A549 treated with GW870086 at 1 μM for 4 hours (cell line): ENCODE results near the gene WIPF2. TPM values are rescaled to one million over a fixed set of nuclear protein-coding genes. Genes with fewer than 3 reads are reported as not detected.

ENCODE experiments used
- total RNA-seq: library from RNA; stranded (reverse); fragments of 200-300 nt; extraction: Qiagen RNA extraction; gene quantifications from 5 replicates; pipeline ENCODE4 v1.2.3, GENCODE V29; 2022; ENCODE audit warnings: low read depth

Gene WIPF2
- total RNA-seq: 18.7 to 22.2 TPM (median 20.2 TPM) in 5 replicates

GRCh38 chr17:40218740-40219593 is at the start of gene WIPF2:
WIPF2 (plus strand) TSS chr17:40219304; CDS start chr17:40256460, 37,156 bp downstream.

GRCh38 chr17:40177275-40177874 is 41.7 kb upstream of the WIPF2 start, which contains the start of gene RAPGEFL1:
RAPGEFL1 (plus strand) TSS chr17:40177470; CDS start chr17:40177862, 392 bp downstream.

GRCh38 chr17:40287494-40288369 is 68.6 kb downstream of the WIPF2 start, which contains the start of gene CDC6:
CDC6 (plus strand) TSS chr17:40287879; CDS start chr17:40289421, 1,542 bp downstream.

GRCh38 chr17:40309031-40309948 is 90.2 kb downstream of the WIPF2 start, which contains the start of gene RARA:
RARA (plus strand) TSS chr17:40309180; CDS start chr17:40331219, 22,039 bp downstream.

Other genes starting within 250 kb of the WIPF2 start
- gene PSMD3, start 238.5 kb upstream of the WIPF2 start, total RNA-seq: 150 to 178 TPM (median 172 TPM) in 5 replicates
- gene CSF3, start 203.9 kb upstream of the WIPF2 start, total RNA-seq: 0.16 to 0.69 TPM (median 0.48 TPM) in 5 replicates
- gene MED24, start 164.9 kb upstream of the WIPF2 start, total RNA-seq: 45.6 to 57.3 TPM (median 54.6 TPM) in 5 replicates
- gene THRA, start 156.3 kb upstream of the WIPF2 start, total RNA-seq: 17.8 to 25.3 TPM (median 23.9 TPM) in 5 replicates
- gene NR1D1, start 118.7 kb upstream of the WIPF2 start, total RNA-seq: 8.6 to 11.3 TPM (median 10.7 TPM) in 5 replicates
- gene MSL1, start 97.3 kb upstream of the WIPF2 start, total RNA-seq: 53.1 to 64.7 TPM (median 63.2 TPM) in 5 replicates
- gene CASC3, start 78.8 kb upstream of the WIPF2 start, total RNA-seq: 42.3 to 46.0 TPM (median 44.3 TPM) in 5 replicates
- gene RAPGEFL1, start 41.8 kb upstream of the WIPF2 start, total RNA-seq: 2.4 to 3.4 TPM (median 2.7 TPM) in 5 replicates
- 50.0 to 54.4 TPM (median 52.5 TPM) in 5 replicates for gene CDC6, start 68.6 kb downstream of the WIPF2 start, total RNA-seq
- gene RARA, start 89.9 kb downstream of the WIPF2 start, total RNA-seq: 37.5 to 48.7 TPM (median 40.9 TPM) in 5 replicates
- 0.57 to 1.1 TPM (median 0.96 TPM) in 5 replicates for gene GJD3, start 145.4 kb downstream of the WIPF2 start, total RNA-seq
- 178 to 251 TPM (median 211 TPM) in 5 replicates for gene TOP2A, start 198.6 kb downstream of the WIPF2 start, total RNA-seq
- 2,204 to 2,821 TPM (median 2,655 TPM) in 5 replicates for gene IGFBP4, start 224.1 kb downstream of the WIPF2 start, total RNA-seq